HG02623 (cell line): ENCODE measurements around the gene USP32.
"Not testable (repeated sequence)": the region's sequence is repeated elsewhere in the genome, so short reads cannot be mapped to it uniquely, and the experiment has no call there.

ENCODE experiments used
- ATAC-seq: cut with Tn5 transposase; IDR thresholded peaks from one replicate; pipeline ENCODE4 v1.9.1; 2021; ENCODE audit warnings: moderate library complexity; ENCODE audit not compliant: unreplicated experiment

Gene USP32

DNA sequence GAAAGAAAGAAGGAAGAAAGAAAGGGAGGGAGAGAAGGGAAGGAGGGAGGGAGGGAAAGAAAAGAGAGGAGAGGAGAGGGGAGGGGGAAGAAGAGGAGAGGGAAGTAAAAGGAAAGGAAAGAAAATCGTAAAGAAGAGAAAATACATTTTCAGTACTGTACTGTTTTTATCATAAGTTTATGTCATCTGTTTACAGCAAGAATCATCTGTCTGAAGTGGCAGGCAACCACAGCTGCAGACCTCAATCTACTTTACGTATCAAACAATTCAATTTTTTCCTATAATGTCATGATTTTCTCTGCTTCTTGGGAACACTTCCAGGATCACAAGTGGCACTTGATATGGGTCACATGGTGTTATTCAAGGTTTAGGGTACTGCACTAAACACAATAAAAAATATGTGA lies 58.3 kb downstream of the USP32 start:
- ATAC-seq = no peak

DNA sequence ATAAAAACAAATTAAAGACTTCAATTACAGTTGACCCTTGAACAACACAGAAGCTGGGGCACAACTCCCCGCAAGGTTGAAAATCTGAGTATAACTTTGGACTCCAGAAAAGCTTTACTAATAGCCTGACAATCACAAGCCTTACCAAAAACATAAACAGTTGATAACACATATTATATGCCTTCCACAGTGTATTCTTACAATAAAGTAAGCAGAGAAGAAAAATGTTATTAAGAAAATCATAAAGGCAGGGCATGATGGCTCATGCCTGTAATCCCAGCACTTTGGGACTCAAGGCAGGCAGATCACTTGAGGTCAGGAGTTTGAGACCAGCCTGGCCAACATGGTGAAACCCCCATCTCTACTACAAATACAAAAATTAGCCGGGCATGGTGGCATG lies 58.9 kb downstream of the USP32 start:
- not testable (repeated sequence) for ATAC-seq

DNA sequence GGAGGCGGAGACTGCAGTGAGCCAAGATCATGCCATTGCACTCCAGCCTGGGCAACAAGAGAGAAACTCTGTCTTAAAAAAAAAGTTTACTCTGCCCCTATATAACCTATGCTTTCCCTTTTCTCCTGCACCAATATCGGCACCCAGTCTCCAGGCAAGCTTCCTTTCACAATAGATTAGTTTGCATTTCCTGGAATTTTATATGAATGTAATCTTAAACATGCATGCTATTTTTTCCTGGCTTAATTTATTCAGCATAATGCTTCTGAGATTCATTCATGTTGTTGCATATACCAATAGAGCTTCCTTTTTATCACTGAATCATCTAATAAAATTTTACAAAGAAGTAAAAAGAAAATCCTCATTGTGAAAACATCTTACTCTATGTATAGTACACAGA lies 59.4 kb downstream of the USP32 start:
- ATAC-seq = no peak

GRCh38 chr17:60330731-60331130 lies 61.2 kb downstream of the USP32 start:
- ATAC-seq = no peak

- no peak for ATAC-seq
Observed at GRCh38 chr17:60328679-60329078, 63.3 kb downstream of the USP32 start.

- no peak for ATAC-seq
Observed at GRCh38 chr17:60327901-60328273, 64.0 kb downstream of the USP32 start.

DNA sequence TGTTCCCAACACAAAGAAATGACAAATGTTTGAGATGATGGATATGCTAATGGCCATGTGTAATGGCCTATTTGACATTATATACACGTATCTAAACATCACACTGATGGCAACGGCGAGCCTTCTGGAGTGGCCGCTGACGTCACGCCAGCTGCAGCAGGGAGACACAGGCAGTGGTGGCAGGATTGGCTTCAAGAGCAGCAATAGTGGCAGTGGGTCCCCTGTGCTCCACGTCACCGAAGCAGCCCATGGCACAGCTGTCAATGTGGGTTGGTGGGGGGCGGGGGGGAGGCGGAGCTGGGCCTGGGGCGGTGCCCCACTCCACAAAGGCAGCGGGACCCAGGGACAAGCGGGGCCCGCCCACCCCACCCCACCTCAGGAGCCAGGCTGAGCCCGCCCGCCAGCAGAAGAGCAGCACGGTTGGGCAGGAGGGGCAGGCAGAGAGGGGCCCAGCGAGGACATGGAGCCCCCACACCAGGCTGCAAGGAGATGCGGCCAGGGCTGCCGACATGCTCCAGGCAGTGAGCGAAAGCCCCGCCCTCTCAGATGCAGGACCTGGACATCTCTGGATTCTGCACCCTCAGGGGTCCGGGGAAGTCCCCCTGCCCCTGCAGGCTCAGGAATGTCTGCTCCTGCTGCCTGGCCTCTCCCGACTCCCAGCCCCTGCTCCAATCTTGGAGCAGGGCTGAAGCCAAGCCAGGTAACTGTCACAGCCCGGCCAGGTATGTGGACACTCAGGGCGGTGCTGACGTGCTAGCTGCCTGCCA lies 64.6 kb downstream of the USP32 start:
- ATAC-seq = no peak

DNA sequence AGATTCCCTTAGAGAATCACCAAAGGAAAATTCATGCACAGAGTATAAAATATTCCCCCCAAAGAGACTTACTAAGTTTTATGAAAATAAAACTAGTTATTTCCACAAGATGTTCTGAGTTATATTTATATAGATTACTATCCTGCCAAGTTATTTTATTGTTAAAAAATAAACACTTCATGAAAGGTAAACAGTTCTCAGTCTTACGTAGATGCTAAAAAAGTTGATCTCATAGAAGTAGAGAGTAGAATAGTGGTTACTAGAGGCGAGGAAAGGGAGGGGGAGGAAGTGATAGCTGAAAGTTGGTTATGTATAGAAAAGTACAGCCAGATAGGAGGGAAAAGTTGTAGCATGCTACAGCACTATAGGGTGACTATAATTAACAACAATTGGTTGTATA lies 65.2 kb downstream of the USP32 start:
- no peak for ATAC-seq

DNA sequence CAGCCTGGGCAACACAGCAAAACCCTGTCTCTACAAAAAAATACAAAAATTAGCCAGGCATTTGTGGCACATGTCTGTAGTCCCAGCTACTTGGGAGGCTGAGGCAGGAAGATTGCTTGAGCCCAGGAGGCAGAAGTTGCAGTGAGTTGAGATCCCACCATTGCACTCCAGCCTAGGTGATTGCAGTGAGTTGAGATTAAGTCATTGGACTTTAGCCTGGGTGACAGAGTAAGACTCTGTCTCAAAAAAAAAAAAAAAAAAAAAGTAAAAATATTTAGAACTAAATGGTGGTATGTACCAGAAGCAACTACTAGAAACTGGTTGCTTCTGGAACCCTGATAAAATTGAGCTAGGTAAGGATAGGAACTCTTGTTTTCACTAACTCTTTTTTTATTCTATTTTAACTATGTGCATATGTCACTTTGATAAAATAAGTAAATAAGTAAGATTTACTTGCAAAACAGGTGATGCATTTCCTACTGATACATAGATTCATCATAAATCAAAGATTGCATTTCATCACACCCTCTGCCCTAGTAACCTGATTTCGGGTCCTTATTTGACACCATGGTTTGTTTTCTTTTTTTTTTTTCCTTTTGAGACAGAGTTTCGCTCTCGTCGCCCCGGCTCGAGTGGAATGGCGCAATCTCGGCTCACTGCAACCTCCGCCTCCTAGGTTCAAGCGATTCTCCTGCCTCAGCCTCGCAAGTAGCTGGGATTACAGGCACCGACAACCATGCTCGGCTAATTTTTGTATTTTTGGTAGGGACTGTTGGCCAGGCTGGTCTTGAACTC lies 66.0 kb downstream of the USP32 start:
- no peak for ATAC-seq

DNA sequence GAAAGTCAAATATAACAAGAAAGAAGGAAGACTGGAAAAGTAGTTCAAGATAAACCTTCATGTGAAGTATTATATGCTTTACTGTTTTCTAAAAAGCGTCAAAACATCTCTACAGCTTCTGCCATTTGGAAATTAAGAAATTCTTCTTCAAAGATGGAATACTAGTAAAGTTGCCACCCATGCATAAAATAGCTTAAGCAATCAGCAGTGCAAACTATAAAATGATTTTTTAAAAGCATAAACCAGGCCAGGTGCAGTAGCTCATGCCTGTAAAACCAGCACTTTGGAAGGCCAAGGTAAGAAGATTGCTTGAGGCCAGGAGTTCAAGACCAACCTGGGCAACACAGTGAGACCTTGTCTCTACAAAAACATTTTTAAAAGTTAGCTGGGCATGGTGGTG lies 68.2 kb downstream of the USP32 start:
- no peak for ATAC-seq

DNA sequence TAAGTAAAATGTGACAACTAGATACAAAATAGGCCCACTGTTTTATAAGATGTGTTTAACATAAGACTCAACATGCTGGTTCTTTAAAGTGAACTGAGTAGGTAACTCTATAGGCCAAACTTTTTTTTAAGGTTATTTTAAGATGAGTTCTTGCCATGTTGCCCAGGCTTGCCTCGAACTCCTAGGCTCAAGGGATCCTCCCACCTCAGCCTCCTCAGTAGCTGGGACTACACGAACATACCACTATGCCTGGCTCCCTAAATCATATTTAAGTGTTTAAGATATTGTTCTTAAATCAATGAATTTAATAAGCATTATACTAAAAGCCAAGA lies 69.9 kb downstream of the USP32 start:
- ATAC-seq = no peak

DNA sequence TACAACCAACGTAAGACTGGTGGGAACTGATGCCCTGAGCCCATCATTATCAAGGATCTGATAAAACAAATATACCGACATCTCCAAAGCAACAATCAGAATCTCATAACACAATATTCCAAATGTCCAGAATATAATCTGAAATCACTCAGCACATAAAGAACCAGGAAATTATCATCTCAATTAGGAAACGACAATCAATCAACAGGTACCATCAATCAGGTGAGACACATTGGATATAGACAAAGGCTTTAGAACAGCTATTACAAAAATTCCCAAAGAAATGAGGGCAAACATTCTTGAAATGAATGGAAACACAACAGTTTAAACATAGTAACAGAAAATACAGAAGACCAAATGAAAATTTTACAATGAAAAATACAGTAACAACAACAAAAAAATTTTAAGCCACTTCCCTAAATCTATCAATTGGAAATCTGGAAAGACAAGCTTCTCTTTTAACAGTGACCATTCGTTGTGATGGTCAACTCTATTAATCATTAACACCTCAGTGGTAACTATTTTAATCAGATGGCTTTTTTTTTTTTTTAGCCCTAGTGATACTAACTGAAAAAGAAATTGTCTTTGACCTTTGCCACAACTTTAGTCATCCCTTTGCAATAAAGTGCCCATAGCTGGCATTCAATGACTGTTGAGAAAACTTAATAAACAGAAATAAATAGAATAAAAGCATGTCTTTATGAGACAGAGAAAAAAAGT lies 70.4 kb downstream of the USP32 start:
- ATAC-seq = no peak

- no peak for ATAC-seq
Observed at GRCh38 chr17:60318830-60319229, 73.1 kb downstream of the USP32 start.

GRCh38 chr17:60318326-60318725 lies 73.6 kb downstream of the USP32 start:
- no peak for ATAC-seq

DNA sequence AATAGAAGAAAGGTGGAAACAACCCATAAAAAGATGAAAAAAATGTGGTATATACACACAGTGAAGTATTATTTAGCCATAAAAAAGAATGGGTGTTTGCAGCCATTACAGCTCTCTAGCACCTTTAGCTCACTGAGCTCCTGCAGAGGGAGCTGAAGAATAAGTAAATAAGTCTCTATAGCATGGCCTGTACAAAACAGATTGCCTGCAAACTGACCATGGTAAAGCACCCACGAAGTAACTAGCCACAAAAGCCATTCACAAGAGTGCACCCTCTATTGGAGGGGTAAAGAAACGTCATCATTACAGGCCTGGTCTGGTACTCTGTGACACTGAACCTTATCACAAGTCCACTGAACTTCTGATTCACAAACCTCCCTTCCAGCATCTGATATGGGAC lies 76.3 kb downstream of the USP32 start:
- no peak for ATAC-seq

DNA sequence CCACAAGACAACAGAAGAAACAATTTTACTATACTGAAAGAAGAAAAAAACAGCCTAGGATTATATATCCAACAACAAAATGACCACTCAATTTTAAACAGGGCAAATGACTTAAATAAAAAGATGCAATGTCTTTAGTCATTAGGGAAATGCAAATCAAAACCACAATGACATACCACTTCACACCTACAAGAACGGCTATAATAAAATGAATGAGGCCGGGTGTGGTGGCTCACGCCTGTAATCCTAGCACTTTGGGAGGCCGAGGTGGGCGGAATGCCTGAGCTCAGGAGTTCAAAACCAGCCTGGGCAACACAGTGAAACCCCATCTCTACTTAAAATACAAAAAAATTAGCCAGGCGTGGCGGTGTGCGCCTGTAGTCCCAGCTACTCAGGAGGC lies 77.0 kb downstream of the USP32 start:
- not testable (repeated sequence) for ATAC-seq

DNA sequence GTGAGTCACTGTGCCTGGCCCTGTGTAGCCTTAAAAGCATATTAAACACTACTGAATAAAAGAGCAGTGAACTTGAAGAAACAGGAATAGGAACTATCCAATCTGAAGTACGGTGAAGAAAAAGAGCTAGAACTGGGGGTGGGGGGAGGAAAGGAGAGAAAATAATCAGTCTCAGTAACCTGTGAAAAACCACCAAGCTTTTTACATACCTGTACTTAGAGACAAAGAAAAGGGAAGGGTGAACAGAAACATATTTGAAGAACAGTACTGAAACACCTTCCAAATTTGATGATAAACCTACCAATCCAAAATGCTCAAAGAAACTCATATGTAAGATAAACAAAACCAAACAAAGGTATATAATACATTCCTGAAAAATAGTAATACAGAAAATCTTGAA lies 77.5 kb downstream of the USP32 start:
- no peak for ATAC-seq

- ATAC-seq = no peak
Observed at GRCh38 chr17:60311936-60312335, 80.0 kb downstream of the USP32 start.

- ATAC-seq = no peak
Observed at GRCh38 chr17:60311186-60311585, 80.7 kb downstream of the USP32 start.

DNA sequence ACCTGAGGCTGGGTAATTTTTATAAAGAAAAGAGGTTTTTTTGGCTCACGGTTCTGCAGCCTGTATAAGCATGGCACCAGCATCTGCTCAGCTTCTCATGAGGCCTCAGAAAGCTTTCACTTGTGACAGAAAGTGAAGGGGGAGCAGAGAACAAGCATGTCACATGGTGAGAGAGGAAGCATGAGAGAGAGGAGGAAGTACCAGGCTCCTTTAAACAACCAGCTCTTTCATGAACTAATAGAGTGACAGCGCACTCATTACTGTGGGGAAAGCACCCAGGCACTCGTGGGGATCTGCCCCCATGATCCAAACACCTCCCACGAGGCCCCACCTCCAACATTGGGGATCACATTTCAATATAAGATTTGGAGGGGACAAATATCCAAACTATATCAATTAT lies 86.8 kb downstream of the USP32 start:
- no peak for ATAC-seq

DNA sequence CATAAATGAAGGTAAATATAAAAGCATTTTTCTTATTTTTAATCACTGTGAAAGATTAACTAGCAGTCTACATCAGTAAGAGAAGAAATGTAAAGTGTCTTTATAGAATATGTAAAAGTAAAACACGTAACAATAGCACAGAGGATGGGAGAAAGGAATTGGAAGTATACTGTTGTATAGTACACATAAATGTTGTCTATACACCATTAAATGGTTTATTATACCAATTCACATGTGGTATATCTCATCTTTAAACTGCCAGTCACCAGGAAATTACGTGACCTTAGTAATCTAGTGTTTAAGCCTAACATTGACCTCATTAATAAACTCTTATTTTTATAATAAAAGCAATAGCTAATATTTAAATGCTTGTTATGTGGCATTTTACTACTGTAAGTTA lies 87.4 kb downstream of the USP32 start:
- no peak for ATAC-seq
